HL-60/S4 treated with retinoic acid at 250 ng/mL for 4 days and 3 days (cell line): ENCODE data around the gene IL5RA.

Experiments
- in situ Hi-C: fragments of 300-500 bp; cut with MboI; formaldehyde crosslinking; loops from 2 replicates; pipeline ENCODE4 v1.7.0; 2022; ENCODE audit warnings: low sequenced_read_pairs

The IL5RA gene, protein sequence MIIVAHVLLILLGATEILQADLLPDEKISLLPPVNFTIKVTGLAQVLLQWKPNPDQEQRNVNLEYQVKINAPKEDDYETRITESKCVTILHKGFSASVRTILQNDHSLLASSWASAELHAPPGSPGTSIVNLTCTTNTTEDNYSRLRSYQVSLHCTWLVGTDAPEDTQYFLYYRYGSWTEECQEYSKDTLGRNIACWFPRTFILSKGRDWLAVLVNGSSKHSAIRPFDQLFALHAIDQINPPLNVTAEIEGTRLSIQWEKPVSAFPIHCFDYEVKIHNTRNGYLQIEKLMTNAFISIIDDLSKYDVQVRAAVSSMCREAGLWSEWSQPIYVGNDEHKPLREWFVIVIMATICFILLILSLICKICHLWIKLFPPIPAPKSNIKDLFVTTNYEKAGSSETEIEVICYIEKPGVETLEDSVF

DNA sequence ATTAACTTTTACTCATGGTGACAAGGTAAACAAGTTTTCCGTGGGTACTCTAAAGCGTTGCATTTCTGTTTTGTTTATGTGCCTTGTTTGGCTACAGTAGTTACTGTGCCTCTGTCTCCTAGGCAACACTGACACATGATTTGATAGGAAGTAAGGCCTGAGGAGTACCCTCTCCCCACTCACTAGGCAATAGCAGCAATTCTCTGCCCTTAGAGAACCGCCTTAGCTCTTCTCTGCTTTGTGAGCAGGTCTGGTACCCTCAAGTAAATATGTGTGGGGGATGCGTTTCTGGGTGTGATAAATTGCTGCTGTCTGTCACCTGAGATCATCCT is at the start of gene IL5RA:
IL5RA (minus strand) TSS at position 76 of the 332 bp plus-strand sequence. CDS start 5,390 bp downstream, outside the sequence.
- in situ Hi-C loops, result no loop called here

DNA sequence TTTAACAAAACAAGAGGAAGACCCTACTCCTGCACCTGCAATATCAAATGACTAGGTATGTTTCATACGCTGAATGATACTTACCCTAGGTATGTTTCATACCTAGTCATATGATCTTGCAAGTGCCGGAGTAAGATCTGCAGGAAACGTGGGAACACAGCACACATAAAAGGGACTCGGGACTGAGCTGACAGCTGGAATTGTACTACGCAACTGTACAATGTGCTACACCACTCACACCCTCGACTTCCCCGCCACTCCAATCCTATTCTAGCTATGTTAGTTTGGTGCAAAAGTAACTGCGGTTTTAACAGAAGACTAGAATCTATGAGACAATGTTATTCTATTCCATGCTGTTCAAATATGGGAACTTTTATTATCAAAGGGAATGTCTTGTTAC is 47.3 kb upstream of the IL5RA start:
- in situ Hi-C loops, result no loop called here

DNA sequence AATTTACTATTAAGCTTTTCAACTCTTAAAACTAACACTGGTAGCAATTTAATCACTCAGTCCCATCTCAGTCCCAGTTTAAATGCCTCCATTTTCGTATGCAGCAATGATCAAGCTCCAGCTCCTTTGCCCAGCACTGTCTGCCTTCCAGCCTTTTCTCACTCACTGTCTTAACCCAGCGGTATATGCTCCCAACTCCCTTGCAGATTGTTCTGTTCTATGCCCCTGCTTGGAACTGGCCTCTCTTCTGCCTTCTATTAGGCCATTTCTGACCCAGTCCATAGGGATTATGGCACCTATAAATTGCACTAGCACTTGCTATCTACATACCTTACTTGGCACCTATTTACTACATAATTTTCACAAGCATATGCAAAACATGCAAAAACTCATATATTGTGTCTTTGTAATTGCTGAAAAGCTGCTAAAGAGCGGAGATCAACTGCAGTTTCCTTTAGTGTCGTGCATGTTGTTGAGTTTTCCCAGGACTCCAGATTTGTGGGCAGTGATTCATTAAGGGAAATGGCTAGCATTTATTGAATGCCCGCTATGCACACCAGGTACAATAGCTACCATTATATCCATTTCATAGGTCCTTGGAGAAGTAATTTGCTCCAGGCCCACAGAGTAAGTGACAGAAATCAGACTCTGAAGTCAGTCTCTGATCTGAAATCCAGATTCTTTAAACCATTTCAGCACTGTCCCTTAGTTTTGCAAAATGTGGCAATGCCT is 44.9 kb upstream of the IL5RA start:
- in situ Hi-C loops, result no loop called here

DNA sequence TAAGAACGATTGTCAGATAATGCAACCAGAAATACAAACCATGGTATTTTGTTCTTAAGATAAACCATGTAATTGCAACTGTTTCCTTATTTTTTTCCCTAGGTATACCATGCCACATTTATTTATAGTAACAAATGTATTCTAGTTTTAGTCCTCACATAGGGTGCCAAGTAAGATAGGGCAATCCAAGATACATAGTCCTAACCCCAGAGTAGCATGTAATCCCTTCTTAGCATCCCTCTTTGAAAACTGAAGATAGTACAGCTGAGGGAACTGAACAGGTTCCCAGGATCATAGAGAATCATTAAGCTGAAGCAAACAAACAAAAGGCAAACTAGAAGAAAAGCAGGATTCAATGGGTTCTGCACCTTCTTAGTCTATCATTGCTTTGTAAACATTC is 41.3 kb upstream of the IL5RA start:
- in situ Hi-C loops, result no loop called here

DNA sequence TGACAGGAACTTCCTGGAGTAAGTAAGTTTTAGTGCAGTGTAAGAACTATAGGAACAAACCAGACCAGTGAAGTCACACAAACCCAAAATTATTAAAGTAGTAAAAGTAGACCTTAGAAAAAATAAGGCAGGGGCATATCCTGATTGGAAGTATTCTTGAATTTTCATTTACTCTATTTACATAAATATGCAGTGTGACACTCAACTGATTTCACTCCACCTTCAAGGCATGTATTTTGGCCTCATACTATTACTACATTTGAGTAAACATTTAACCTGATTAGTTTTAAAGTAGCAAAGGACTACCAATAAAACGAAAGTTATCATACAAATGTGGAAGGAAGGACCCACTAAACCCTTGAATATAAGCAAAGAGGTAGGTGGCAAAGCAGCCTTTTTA is 39.4 kb upstream of the IL5RA start:
- in situ Hi-C loops, result no loop called here

DNA sequence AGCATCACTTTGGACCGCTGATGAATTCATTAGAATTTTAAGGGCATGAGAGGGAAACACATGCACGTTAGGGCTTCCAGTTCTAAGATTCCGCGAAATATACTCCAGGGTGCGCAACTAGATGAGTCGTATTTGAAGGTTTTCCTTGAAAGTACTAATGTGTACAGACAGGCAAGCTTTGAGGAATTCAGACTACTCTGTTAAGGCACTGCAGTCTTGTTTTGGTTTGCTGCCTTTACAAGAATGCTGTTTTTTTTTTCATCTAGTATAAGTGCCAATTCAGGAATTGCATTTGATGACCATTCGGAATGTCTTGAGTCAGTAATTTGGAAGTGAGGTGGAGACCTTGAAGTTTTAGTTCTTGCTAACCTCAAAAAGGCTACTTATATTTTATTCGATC is 35.7 kb upstream of the IL5RA start:
- in situ Hi-C loops, result no loop called here

DNA sequence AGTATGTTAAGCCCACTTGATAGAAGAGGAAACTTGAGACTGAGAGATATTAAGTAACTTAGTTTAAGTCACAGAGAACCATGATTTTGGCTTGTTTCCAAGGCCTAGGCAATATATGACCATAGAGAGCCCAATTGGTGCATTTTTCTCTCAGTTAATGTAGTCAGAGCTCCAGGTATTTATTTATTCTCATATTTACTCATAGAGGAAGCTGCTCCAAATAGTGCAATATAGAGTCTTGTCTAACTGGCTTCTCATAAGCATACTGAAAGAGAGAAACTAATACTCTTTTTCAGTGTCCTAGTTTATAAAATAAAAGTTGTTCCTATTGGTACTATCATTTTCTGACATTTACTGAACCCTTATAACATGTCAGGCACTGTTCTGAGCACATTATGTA is 31.8 kb upstream of the IL5RA start:
- in situ Hi-C loops, result no loop called here

DNA sequence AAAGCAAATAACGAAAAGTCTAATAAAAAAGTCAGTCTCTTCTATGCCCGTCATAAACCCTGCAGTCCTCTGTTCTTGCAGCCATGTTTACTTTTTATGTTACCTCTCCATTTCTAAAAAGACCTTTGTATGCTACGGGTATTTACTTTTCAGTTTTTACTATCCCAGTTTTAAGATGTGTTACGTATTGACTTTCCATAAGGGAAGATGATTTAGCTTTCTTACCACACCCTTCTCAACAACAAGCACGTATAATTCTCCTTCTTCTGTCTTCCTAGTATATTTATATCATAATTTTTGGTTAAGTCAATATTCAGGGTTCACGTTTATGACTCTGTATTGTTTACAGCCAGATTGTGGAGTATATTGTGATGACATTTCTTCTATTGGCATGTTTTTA is 27.4 kb upstream of the IL5RA start:
- in situ Hi-C loops, result no loop called here

DNA sequence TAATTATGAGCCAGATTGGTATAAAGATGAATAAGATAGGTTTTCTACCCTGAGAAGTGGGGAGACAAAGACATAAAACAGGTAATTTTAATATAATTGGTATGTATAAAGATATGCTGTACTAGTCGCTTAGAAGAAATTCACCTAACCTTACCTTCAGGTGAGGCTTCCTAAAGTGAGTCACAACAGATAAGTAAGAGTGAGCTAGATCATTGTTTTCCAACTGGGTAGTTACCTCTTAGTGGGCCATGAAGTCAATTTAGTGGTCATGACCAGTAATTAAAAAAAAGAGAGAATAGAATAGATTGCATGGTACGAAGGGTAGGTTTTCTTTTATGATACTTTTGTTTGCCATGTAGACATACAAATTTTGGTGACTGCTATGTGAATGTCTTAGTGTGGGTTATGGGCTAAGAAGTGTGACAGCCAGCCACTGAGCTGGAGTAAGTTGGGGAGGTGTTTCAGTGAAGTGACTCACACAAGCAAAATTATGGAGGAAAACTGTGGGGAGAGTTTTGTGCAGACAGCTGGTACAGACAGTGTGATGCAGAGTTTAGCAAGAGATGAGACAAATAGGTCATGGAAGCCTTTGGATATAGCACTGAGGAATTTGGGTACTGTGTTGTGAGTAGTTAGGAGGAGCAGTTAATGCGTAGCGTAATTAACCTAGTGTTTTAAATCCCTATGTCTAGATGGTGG is 24.7 kb upstream of the IL5RA start:
- in situ Hi-C loops, result no loop called here

DNA sequence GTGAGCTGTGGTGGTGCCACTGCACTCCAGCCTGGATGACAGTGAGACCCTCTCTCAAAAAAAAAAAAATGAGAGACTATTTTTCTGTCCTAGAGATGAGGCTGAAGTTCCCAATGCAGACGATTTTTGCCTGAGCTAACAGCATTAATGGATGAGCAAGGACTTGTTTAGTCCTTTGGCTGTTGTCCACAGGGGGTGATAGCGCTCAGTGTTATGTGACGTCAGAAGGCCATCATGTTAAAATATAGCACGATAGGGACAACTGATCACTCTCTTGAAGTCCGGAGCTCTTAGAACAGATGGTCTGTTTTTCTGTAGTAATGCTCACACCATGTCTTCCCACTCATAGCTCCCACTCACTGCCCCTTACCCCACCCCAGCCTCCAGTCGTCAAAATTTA is 23.3 kb upstream of the IL5RA start:
- in situ Hi-C loops, result no loop called here

DNA sequence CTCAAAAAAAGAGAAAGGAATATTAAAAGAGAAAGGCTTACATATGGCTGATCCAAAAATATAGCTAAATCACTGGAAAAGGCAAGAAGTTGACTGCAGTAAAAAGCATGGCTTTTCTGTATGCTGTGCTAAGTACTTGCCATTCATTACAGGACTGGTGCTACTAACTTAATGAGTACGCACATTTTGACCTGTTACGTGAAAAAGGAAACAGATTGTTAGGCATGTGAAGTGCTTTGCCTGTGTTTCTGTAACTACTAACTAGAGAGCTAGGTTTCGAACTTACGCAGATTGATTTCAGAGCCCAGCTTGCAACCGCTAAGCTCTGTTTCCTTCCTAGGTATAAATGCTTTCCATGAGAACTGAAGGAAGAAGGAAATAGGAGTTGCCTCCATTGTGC is 19.4 kb upstream of the IL5RA start:
- in situ Hi-C loops, result no loop called here

DNA sequence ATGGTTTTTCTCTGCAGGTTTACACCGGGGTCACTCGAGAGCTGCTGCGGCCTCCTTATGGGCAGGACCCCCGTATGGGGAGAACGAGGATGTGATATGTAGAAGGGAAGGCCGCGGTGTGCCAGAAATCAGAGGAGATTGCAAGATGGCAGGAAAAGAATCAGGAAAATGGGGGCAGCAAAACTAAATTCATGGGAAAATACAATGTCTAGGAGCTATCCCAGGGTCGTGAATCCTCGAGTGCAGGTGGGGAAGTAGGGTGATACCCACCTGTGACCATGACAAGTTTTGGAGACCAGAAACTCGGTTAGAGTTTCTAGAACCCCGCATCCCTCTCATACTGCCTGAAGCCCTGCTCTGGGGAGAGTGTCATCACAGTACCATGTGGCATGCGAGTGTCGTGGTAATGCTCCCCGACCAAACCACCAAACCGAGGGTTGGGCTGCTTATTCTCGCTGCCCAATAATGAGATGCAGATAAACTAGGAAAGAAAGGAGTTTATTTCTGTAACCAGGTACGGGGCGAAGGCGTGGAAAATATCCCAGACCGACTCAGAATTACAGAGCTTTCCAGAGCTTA is 17.3 kb upstream of the IL5RA start:
- in situ Hi-C loops, result no loop called here

DNA sequence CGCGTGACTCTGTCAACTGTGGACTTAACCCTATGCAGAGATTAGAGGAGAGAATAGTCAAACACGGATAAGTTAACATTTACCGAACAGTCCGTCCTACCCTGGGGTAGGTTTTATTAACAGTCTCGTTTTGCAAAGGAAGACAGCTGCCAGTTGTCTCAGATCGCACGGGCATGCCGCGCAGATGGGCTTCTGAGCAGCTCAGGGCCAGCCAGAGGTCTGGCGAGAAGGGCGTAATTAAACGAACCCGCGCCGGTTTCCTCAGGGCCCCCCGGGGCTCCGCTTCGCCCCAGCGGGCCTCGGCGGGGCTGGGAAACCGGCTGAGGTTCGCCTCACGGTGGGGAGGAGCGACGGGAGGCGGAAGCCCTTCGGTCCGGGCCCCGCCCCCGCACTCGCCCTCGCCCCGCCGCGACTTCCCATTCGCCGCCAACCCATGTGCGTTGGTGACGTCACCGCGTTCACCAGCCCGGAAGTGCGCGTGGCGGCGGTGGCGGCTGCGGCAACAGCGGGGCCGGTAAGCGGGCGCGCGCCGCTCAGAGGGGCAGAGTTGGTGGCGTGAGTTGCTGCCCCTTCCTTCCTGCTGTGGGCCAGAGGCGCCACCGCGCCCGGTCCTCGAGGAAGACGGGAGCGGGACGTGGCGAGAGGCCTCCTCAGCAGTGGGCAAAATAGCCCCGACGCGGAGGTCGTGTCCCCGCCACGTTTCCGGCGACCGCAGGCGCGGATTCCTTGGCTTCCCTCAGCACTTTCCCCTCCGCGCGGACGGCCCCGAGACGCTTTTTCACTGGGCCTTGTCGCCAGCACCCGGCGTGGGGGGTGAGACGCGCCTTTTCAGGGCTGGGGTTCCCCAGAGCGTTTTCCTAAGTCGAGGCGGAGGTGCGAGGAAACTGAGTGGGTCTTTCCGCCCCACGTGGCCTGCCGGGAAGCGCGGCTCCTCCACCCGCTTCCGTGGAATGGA is 16.6 kb upstream of the IL5RA start, which contains the start of gene TRNT1:
TRNT1 (plus strand) TSS at position 464 of the 955 bp plus-strand sequence. CDS start 2,101 bp downstream, outside the sequence.
- in situ Hi-C loops, result no loop called here

DNA sequence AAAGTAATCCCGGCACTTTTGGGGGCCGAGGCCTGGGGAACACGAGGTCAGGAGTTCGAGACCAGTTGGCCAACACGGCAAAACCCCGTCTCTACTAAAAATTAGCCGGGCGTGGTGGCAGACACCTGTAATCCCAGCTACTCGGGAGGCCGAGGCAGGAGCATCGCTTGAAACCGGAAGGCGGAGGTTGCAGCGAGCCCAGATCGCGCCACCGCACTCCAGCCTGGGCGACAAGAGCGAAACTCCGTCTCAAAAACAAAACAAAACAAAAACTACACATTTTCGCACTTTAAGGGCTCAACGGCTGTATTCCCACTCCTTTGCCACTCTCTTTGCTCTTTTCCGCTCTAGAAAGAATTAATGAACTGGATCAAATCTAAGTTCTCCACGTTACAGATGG is 15.8 kb upstream of the IL5RA start:
- in situ Hi-C loops, result no loop called here

DNA sequence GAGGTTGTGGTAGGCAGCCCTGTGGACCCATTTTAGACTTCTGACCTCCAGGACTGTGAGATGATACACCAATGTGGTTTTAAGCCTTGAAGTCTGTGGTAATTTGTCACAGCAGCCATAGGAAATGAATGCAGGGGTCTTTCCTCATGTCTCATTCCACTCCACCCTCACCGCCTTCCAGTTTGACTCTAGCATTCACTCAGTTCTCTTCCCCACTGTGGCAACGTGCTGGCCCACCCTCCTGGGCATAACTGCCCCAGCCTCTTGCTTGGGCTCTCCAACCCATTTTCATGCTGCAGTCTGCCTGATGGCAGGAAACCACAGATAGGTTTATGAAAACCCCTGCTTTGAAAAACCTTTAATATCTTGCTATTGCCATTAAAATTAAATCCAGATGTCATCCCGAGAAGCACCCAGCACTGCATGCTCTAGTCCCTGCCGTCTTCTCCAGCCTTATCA is 9.2 kb upstream of the IL5RA start:
- in situ Hi-C loops, result no loop called here

DNA sequence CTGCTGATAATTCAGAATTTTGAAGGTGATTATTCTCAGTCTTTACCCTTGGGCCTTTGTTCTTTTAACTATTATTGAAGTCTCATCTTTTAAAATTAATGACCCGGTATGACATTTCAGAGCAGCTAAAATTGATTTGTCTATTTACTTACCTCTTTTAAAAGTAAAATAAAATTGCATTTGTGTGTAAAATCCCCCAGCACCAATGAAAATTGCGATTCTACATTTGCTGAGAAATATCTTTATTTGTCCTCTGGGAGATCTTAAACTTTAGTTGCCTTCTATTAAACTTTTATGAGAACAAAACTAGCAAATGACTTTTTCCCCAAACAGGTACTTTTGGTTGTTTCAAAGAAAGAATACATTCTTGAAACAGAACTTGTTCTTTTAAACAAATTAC is 7.5 kb upstream of the IL5RA start:
- in situ Hi-C loops, result no loop called here

DNA sequence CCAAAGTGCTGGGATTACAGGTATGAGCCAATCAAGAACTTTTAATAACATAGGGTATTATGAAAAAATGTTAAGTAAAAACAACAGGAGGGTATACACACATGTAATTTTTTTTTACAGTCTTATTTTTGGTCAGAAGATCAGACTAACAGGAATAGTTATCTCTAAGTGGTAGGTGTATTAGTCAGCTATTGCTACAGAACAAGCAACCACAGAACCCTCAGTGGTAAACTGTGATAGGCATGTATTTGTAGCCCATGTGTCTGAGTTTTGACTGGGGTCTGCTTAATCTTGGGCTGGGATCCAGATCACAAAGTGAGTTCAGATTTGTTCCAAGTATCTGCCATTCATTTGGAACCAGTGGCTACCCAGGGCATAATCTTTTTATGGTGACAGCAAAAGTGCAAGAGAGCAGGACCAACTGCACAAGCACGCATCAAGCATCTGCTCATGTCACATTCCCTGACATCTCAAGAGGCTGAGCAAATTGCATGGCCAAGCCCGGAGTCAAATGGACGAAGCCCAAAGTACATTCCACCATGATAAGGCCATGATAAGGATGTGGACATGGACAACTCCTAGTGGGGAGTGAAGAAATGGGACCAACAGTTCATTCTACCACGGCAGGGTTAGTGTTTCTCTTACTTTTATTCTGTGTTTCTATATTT is 3.0 kb upstream of the IL5RA start:
- in situ Hi-C loops, result no loop called here

DNA sequence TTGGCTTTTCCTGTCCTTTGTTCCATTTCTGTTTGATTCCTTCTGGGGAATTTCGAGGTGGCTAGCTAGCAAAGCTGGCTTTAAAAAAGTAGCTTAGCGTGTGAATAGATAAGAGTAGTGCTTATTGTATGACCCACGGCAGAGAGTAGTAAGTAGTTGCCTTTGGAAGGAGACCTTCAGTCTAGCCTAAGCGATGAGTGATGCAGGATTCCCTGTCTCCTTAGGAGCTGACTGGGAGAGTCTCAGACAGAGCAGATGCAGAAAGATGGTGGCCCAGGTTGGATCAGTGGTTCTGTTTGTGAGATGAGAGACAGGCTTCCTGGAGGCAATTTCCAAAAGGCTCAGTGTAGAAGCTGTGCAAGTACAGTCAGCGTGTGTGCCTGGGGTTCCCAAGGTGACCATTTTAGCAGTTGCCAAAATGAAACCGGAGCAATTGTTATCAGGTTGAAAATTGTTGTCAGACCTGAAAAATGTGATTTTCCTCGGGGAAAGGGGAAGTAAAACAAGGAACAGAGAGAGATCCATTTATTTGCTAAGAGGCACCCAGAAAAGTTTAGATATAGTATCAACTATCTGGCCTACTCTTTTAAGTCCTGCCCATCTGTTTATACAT is 681 bp upstream of the IL5RA start:
- in situ Hi-C loops, result no loop called here
